DOHH2 (cell line): ENCODE measurements around the gene TFF2.

ENCODE experiments used
- H3F3A ChIP-seq: fragments of 200-600 bp; sonication (generic), shearing (Covaris generic); 2 replicates; pipeline ENCODE4 v1.6.0; 2016; ENCODE audit warnings: antibody characterized with exemption, mild to moderate bottlenecking; ENCODE audit not compliant: control insufficient read depth, insufficient read depth
- H3K27ac ChIP-seq: fragments of 200-600 bp; sonication (generic); 2 replicates; pipeline ENCODE4 v1.5.1; 2014; ENCODE audit warnings: low read depth, mild to moderate bottlenecking, low read length, moderate library complexity
- H3K27me3 ChIP-seq: fragments of 200-600 bp; sonication (generic); 2 replicates; pipeline ENCODE4 v1.6.1; 2014; ENCODE audit warnings: mild to moderate bottlenecking, low read length, mixed read lengths; ENCODE audit not compliant: control insufficient read depth
- H3K36me3 ChIP-seq: fragments of 200-600 bp; sonication (generic); 2 replicates; pipeline ENCODE4 v1.6.1; 2014; ENCODE audit warnings: mild to moderate bottlenecking, low read length, moderate library complexity, mixed read lengths; ENCODE audit not compliant: control insufficient read depth
- H3K4me1 ChIP-seq: fragments of 200-600 bp; sonication (generic); 2 replicates; pipeline ENCODE4 v1.6.1; 2014; ENCODE audit warnings: mild to moderate bottlenecking, low read length, mixed read lengths; ENCODE audit not compliant: control insufficient read depth
- H3K4me2 ChIP-seq: fragments of 200-600 bp; sonication (generic); 2 replicates; pipeline ENCODE4 v1.6.0; 2014; ENCODE audit warnings: mild to moderate bottlenecking, low read length, moderate library complexity
- H3K4me3 ChIP-seq: fragments of 200-600 bp; sonication (generic); 2 replicates; pipeline ENCODE4 v1.5.1; 2014; ENCODE audit warnings: mild to moderate bottlenecking, low read length, mixed read lengths
- H3K79me2 ChIP-seq: fragments of 200-600 bp; sonication (generic); 2 replicates; pipeline ENCODE4 v1.6.1; 2014; ENCODE audit warnings: mild to moderate bottlenecking, low read length, mixed read lengths; ENCODE audit not compliant: control insufficient read depth
- H3K9me2 ChIP-seq: fragments of 200-600 bp; sonication (generic); replicated peaks from 2 replicates; pipeline ENCODE4 v1.6.1; 2014; ENCODE audit warnings: mild to moderate bottlenecking, low read length, mixed read lengths; ENCODE audit not compliant: control insufficient read depth
- H3K9me3 ChIP-seq: fragments of 200-600 bp; sonication (generic); 2 replicates; pipeline ENCODE4 v1.6.1; 2014; ENCODE audit warnings: antibody characterized with exemption, low read length, mixed read lengths; ENCODE audit not compliant: control insufficient read depth, insufficient read depth
- H4K20me1 ChIP-seq: fragments of 200-600 bp; sonication (generic); 2 replicates; pipeline ENCODE4 v1.6.0; 2014; ENCODE audit warnings: low read depth, mild to moderate bottlenecking, antibody characterized with exemption, low read length, moderate library complexity; ENCODE audit not compliant: control insufficient read depth, insufficient read depth
- CTCF ChIP-seq: fragments of 200-600 bp; sonication (generic); IDR thresholded peaks from one replicate; pipeline ENCODE4 v1.5.1; 2014; ENCODE audit warnings: antibody characterized with exemption, mild to moderate bottlenecking, low read depth, low read length; ENCODE audit not compliant: poor library complexity, severe bottlenecking
- EZH2phosphoT487 ChIP-seq: fragments of 200-600 bp; sonication (generic); IDR thresholded peaks from 2 replicates; pipeline ENCODE4 v1.6.1; 2017; ENCODE audit warnings: borderline replicate concordance, mild to moderate bottlenecking, antibody characterized with exemption, low read length, moderate library complexity, mixed read lengths

Gene TFF2

GRCh38 chr21:42353623-42354022 lies 2.8 kb upstream of the TFF2 start:
- Histone ChIP-seq H4K20me1 (no peaks in the 10 kb centered on the region), H3K9me2 (no peaks in the 10 kb centered on the region)
- TF ChIP-seq CTCF, result no peak
- no peak for TF ChIP-seq EZH2phosphoT487

GRCh38 chr21:42352441-42353095 lies 1.8 kb upstream of the TFF2 start:
- no peaks in the 10 kb centered on the region for H4K20me1 ChIP-seq
- H3K27me3 ChIP-seq, result peaks cover 4% of the 10 kb centered on the region; the same call in 1 of the 2 replicates
- no peaks in the 10 kb centered on the region for H3K4me1 ChIP-seq
- H3K4me2 ChIP-seq, result no peak overlapping the region
- H3K9me2 ChIP-seq, result no peaks in the 10 kb centered on the region
- no peak for TF ChIP-seq EZH2phosphoT487
- no peak for TF ChIP-seq CTCF
- no peaks in the 10 kb centered on the region for H3K9me3 ChIP-seq
- no peak overlapping the region for H3K27ac ChIP-seq
- no peaks in the 10 kb centered on the region for H3K36me3 ChIP-seq
- no peak overlapping the region for H3K4me3 ChIP-seq
- no peaks in the 10 kb centered on the region for H3F3A ChIP-seq
- no peaks in the 10 kb centered on the region for H3K79me2 ChIP-seq

More at GRCh38 chr21:42353623-42354022, 2.8 kb upstream of the TFF2 start:
- Histone ChIP-seq H3K79me2 (no peaks in the 10 kb centered on the region), H3K4me3 (no peak overlapping the region), H3K27me3 (peaks cover 4% of the 10 kb centered on the region; the same call in 1 of the 2 replicates), H3F3A (no peaks in the 10 kb centered on the region), H3K9me3 (no peaks in the 10 kb centered on the region), H3K4me2 (no peak overlapping the region), H3K4me1 (no peaks in the 10 kb centered on the region), H3K27ac (no peak overlapping the region), H3K36me3 (no peaks in the 10 kb centered on the region)

GRCh38 chr21:42351626-42352440 lies 1.0 kb upstream of the TFF2 start:
- Histone ChIP-seq H3K4me3 (no peak overlapping the region), H4K20me1 (no peaks in the 10 kb centered on the region), H3K4me2 (no peak overlapping the region), H3F3A (no peaks in the 10 kb centered on the region), H3K79me2 (no peaks in the 10 kb centered on the region), H3K4me1 (no peaks in the 10 kb centered on the region), H3K9me2 (no peaks in the 10 kb centered on the region), H3K27me3 (peaks cover 2% of the 10 kb centered on the region; the same call in 1 of the 2 replicates), H3K27ac (no peak overlapping the region), H3K9me3 (no peaks in the 10 kb centered on the region), H3K36me3 (no peaks in the 10 kb centered on the region)
- TF ChIP-seq CTCF, result no peak
- no peak for TF ChIP-seq EZH2phosphoT487
